GM18499 (cell line): Measurements from ENCODE around the gene FOXL1.

Source experiments
- ATAC-seq: cut with Tn5 transposase; IDR thresholded peaks from one replicate; pipeline ENCODE4 v1.9.1; 2021; ENCODE audit warnings: moderate number of reproducible peaks; ENCODE audit not compliant: insufficient read depth, unreplicated experiment

The FOXL1 gene

DNA sequence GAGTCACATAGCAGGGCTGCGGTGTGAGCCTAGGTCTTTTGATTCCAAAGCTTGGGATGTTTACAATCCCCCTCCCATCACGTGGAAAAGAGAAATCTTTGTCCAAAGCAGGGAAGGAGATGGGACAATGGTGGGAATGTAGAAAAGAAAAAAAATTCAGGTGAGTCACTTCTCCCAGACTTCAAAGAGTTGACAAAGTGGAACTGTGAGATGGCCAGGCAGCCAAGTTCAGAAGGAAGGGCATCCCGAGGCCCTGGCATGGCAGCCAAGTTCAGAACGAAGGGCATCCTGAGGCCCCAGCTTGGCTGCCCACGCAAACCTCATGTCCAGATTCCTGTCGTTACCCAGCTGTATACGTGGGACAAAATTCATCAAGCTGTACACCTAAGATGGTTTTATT lies 47.5 kb downstream of the FOXL1 start:
- ATAC-seq, result no peak

DNA sequence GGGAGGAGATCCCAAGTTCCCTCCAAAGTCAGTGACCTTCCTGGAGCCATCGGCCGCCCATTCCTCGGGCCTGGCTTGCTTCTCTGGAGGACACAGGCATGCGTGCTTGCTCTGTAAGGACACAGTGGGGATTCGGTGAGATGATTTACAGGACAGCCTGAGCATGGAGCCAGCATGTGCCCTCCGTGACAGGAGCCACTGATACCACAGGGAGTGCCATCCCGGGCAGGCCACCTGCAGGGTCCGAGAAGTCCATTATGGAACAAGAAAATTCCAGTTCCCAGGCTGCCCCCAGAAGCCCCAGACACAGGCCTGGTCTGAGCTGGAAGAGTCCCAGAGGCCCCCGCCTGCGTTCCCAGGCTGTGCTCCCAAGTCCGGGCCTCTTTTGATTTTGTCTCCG lies 47.9 kb downstream of the FOXL1 start:
- ATAC-seq, result no peak

DNA sequence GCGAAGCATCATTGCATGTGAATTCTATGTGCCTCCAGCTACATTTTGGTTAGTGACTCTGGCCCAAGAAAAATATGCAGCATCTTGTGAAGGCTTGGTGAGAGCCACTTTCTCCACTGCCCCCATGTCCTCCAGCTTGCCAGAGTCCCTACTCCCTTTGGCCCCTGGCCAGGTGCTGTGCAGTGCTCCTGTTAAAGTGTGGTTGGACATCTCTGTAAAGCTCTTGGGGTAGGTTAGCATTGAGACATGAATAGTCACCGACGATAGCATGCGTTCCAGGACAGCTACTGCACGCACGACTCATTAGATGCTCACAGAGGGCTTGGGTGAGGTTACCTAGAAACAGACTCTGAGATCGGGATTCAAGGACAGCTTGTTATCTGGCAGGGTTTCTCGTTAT lies 48.6 kb downstream of the FOXL1 start:
- ATAC-seq, result no peak

DNA sequence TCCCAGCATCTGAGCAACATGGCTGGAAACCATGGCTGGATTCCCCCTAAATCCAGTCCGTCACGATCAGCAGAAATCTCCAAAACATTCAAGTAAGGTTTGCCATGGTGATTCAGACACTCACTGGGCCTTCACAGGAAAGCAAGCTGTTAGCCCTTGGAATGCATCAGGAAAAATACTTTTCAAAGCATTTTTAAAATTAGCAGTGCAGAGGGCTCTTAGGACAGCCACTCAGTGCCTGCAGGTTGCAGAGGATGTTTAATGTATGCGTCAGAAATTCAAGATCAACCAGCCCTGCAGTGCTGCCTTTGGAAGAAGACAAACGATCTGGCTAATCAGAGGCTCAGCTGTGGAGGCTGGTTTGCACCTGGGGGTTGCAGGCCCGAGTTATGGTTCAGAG lies 50.3 kb downstream of the FOXL1 start:
- no peak for ATAC-seq

DNA sequence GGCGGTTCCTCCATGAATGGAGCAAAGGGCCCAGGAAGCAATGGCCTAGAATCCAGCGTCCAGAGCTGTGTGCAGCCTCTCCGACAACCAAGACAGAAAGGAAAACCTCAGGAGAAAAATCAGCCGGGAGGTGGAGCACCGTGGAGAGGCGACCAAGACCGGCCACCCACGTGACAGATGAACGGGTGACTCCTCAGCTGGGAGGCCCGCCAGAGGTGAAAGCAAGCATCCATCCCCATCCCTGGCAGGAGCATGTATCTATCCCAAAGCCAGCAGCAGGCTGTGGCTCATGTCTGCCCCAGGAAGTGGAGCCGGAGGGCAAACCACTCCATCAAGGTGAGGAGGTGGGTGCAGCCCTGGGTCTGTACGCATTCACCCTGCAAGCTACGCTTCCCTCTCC lies 52.1 kb downstream of the FOXL1 start:
- ATAC-seq, result no peak

DNA sequence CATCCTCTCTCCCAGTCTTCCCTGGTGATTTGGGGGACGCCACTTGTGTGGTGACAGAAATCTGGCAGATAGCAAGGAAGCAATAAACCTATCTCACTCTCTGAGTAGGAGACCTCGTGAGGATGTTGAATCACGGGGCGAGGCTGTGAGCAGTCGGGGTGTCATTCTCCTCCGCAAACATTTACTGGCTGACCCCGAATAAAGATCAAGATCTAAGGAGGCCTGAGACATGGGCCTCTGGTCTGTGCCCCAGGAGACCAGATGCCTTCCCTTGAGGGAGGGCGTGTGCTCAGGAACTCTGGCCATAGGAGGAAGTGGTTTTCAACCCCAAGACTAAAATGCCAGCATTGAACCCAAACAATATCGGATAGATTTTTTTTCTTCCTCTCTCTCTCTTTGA lies 53.1 kb downstream of the FOXL1 start:
- ATAC-seq, result no peak
